SK-N-SH (cell line): Measurements from ENCODE around the gene RRM2. TPM values are rescaled to one million over a fixed set of nuclear protein-coding genes. Genes with fewer than 3 reads are reported as not detected.

Experiments used
- CTCF ChIA-PET: fragments of 300-600, 350-600 bp; formaldehyde crosslinking; extraction: SDS; loops from one replicate; lab custom pipeline; 2021; lab: Yijun Ruan, JAX
- POLR2A ChIA-PET: fragments of 350-600 bp; sonication (Branson Sonifier 250); formaldehyde crosslinking; extraction: SDS; loops from one replicate; lab custom pipeline; 2020; ENCODE audit warnings: antibody characterized with exemption, inconsistent platforms; lab: Yijun Ruan, JAX
- DNase-seq: peaks from one replicate; pipeline ENCODE4 v3.0.0; 2012
- H2AFZ ChIP-seq: fragments of 200-600 bp; sonication (generic); 2 replicates; pipeline ENCODE4 v1.8.1; 2016; ENCODE audit warnings: antibody characterized with exemption, mild to moderate bottlenecking, low read depth
- H3F3A ChIP-seq: fragments of 200-600 bp; sonication (generic); replicated peaks from 2 replicates; pipeline ENCODE3; 2016; ENCODE audit warnings: antibody characterized with exemption, mild to moderate bottlenecking; ENCODE audit not compliant: insufficient read depth
- H3K27ac ChIP-seq, 2 experiments: fragments of 200-500 bp in 1 of 2; fragments of 200-600 bp in 1 of 2; sonication (Bioruptor generic) in 1 of 2; sonication (generic), shearing (Covaris generic) in 1 of 2; 2 replicates each; pipeline versions ENCODE4 v1.5.1 to v1.6.1; 2014 to 2016; ENCODE audit warnings: low read depth in 2 of 2, inconsistent platforms in 1 of 2, low read length in 1 of 2, mild to moderate bottlenecking in 1 of 2, mixed read lengths in 1 of 2
- H3K27me3 ChIP-seq: fragments of 200-600 bp; sonication (generic), shearing (Covaris generic); 2 replicates; pipeline ENCODE4 v1.6.1; 2016; ENCODE audit warnings: mixed run types; ENCODE audit not compliant: insufficient read depth
- H3K36me3 ChIP-seq, 2 experiments: fragments of 200-500 bp in 1 of 2; fragments of 200-600 bp in 1 of 2; sonication (Bioruptor generic) in 1 of 2; sonication (generic) in 1 of 2; replicated peaks in 1 of 2; 2 replicates each; pipeline versions ENCODE3 to v1.5.1; 2014 to 2016; ENCODE audit warnings: low read length in 1 of 2, mild to moderate bottlenecking in 1 of 2; ENCODE audit not compliant: insufficient read depth in 2 of 2, control insufficient read depth in 1 of 2
- H3K4me1 ChIP-seq, 2 experiments: fragments of 200-500 bp in 1 of 2; fragments of 200-600 bp in 1 of 2; sonication (Bioruptor generic) in 1 of 2; sonication (generic), shearing (Covaris generic) in 1 of 2; 2 replicates each; pipeline versions ENCODE4 v1.5.1 to v1.6.1; 2014 to 2016; ENCODE audit warnings: low read depth in 1 of 2, low read length in 1 of 2, mixed run types in 1 of 2; ENCODE audit not compliant: insufficient read depth in 2 of 2, control insufficient read depth in 1 of 2
- H3K4me2 ChIP-seq: fragments of 200-600 bp; sonication (generic), shearing (Covaris generic); 2 replicates; pipeline ENCODE4 v1.6.1; 2017; ENCODE audit warnings: mixed run types
- H3K4me3 ChIP-seq, 2 experiments: fragments of 200-500 bp in 1 of 2; fragments of 200-600 bp in 1 of 2; sonication (Bioruptor generic) in 1 of 2; sonication (generic), shearing (Covaris generic) in 1 of 2; 2 replicates each; pipeline versions ENCODE4 v1.5.1 to v1.8.1; 2014 to 2016; ENCODE audit warnings: low read depth in 2 of 2, inconsistent platforms in 1 of 2, low read length in 1 of 2, mild to moderate bottlenecking in 1 of 2, mixed read lengths in 1 of 2, moderate library complexity in 1 of 2
- H3K79me2 ChIP-seq: fragments of 200-600 bp; sonication (generic); 2 replicates; pipeline ENCODE4 v1.8.1; 2017; ENCODE audit warnings: mild to moderate bottlenecking; ENCODE audit not compliant: insufficient read depth
- H3K9ac ChIP-seq: fragments of 200-600 bp; sonication (generic); 2 replicates; pipeline ENCODE4 v1.6.1; 2017; ENCODE audit warnings: mixed run types
- H3K9me2 ChIP-seq: fragments of 200-600 bp; sonication (generic); 2 replicates; pipeline ENCODE4 v1.6.1; 2017; ENCODE audit warnings: mixed run types
- H3K9me3 ChIP-seq: fragments of 200-600 bp; sonication (generic); 2 replicates; pipeline ENCODE4 v1.6.1; 2017; ENCODE audit warnings: mixed run types, mild to moderate bottlenecking, moderate library complexity
- H4K20me1 ChIP-seq: fragments of 200-600 bp; sonication (generic); 2 replicates; pipeline ENCODE4 v1.6.1; 2017; ENCODE audit warnings: mild to moderate bottlenecking, mixed run types; ENCODE audit not compliant: insufficient read depth
- ELF1 ChIP-seq: IDR thresholded peaks from 2 replicates; pipeline ENCODE4 v1.4.0; 2012
- FOSL2 ChIP-seq: IDR thresholded peaks from 2 replicates; pipeline ENCODE4 v1.4.0; 2012; ENCODE audit warnings: low read depth, mild to moderate bottlenecking, moderate library complexity, borderline replicate concordance
- GABPA ChIP-seq: IDR thresholded peaks from 2 replicates; pipeline ENCODE4 v1.4.0; 2012; ENCODE audit warnings: low read depth, mild to moderate bottlenecking
- GATA2 ChIP-seq: sonication (generic); formaldehyde crosslinking; IDR thresholded peaks from 2 replicates; pipeline ENCODE4 v1.5.0; 2020; ENCODE audit warnings: mild to moderate bottlenecking, missing genetic modification reagents
- MEF2A ChIP-seq: IDR thresholded peaks from 2 replicates; pipeline ENCODE4 v1.4.0; 2012; ENCODE audit warnings: low read depth, borderline replicate concordance
- MXI1 ChIP-seq: IDR thresholded peaks from 2 replicates; pipeline ENCODE4 v1.6.1; 2012; ENCODE audit warnings: mild to moderate bottlenecking, low read depth, low read length, improper control_type of control experiment
- NFIC ChIP-seq: IDR thresholded peaks from 2 replicates; pipeline ENCODE4 v1.4.0; 2012; ENCODE audit warnings: borderline replicate concordance
- PBX3 ChIP-seq: IDR thresholded peaks from 2 replicates; pipeline ENCODE4; 2012
- POLR2AphosphoS5 ChIP-seq: IDR thresholded peaks from 2 replicates; pipeline ENCODE4 v1.6.1; 2012; ENCODE audit warnings: low read depth, low read length
- RCOR1 ChIP-seq: fragments of 150-350 bp; IDR thresholded peaks from 2 replicates; pipeline ENCODE4 v1.6.1; 2017; ENCODE audit warnings: antibody characterized with exemption, low read length
- RFX5 ChIP-seq: IDR thresholded peaks from 2 replicates; pipeline ENCODE4 v1.6.1; 2012; ENCODE audit warnings: mild to moderate bottlenecking, improper control_type of control experiment, low read length
- SMC3 ChIP-seq: IDR thresholded peaks from 2 replicates; pipeline ENCODE4 v1.6.1; 2012; ENCODE audit warnings: low read depth, low read length, improper control_type of control experiment
- TCF12 ChIP-seq: IDR thresholded peaks from 2 replicates; pipeline ENCODE4 v1.4.0; 2012
- USF1 ChIP-seq: IDR thresholded peaks from 2 replicates; pipeline ENCODE4 v1.4.0; 2012; ENCODE audit warnings: low read depth, borderline replicate concordance
- YY1 ChIP-seq: IDR thresholded peaks from 2 replicates; pipeline ENCODE4 v1.4.0; 2012; ENCODE audit warnings: low read depth, mild to moderate bottlenecking
- WGBS: methylation state at CpG from one replicate; pipeline ENCODE4 v1.1.6; 2017; ENCODE audit warnings: low lambda C conversion rate; 5-methylcytosine and 5-hydroxymethylcytosine counted together
- polyA plus RNA-seq, 3 experiments: library from polyadenylated mRNA; depleted of rRNA; stranded (reverse); fragments of >200 nt; gene quantifications; 2 replicates each; pipeline ENCODE4 v1.2.3, GENCODE V29; 2012
- TF ChIP-seq, protein P1 (sequence below): fragments of 150-350 bp; IDR thresholded peaks from 2 replicates; pipeline ENCODE4 v1.6.1; 2017; ENCODE audit warnings: antibody characterized with exemption, low read length, low read depth, borderline replicate concordance

The RRM2 gene
- polyA plus RNA-seq, 1 of the 3 experiments (the other 2 are of a cell fraction): 38.9 TPM

- Histone ChIP-seq H3F3A (peaks cover 4% of the 10 kb centered on the region), H3K27me3 (peaks cover 47% of the 10 kb centered on the region), H4K20me1 (no peaks in the 10 kb centered on the region), H3K4me2 (no peak overlapping the region), H3K9ac (no peak overlapping the region), H3K4me1 (peaks cover 0 to 2% of the 10 kb centered on the region in 2 experiments; a peak in 1 of 4 replicates), H3K9me3 (no peaks in the 10 kb centered on the region)
- TF ChIP-seq MEF2A: no peak
- TF ChIP-seq RFX5: no peak
- TF ChIP-seq FOSL2: no peak
- TF ChIP-seq ELF1: no peak
- no peak for TF ChIP-seq RCOR1
- TF ChIP-seq, protein P1, sequence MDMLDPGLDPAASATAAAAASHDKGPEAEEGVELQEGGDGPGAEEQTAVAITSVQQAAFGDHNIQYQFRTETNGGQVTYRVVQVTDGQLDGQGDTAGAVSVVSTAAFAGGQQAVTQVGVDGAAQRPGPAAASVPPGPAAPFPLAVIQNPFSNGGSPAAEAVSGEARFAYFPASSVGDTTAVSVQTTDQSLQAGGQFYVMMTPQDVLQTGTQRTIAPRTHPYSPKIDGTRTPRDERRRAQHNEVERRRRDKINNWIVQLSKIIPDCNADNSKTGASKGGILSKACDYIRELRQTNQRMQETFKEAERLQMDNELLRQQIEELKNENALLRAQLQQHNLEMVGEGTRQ: no peak
- no peak for TF ChIP-seq GABPA
- no peak for TF ChIP-seq USF1
- TF ChIP-seq MXI1: no peak
- TF ChIP-seq YY1: no peak
- no peak for TF ChIP-seq SMC3
- TF ChIP-seq POLR2AphosphoS5: no peak
- TF ChIP-seq, all 33 proteins: peak for 0
- no peak overlapping the region for H2AFZ ChIP-seq
- no peak overlapping the region for H3K27ac ChIP-seq
- no peaks in the 10 kb centered on the region for H3K36me3 ChIP-seq
- H3K79me2 ChIP-seq: no peaks in the 10 kb centered on the region
- CTCF ChIA-PET: interaction anchor here (1.0 to 28.7 kb wide), 7 partner anchors 9 to 359 kb away, joined by 3 to 946 read pairs (median 125); partner anchors contain the start of genes CYS1 and RRM2
- H3K4me3 ChIP-seq: no peak overlapping the region
- no peak for DNase-seq
- POLR2A ChIA-PET: no interaction called here
- no peaks in the 10 kb centered on the region for H3K9me2 ChIP-seq
- WGBS: 69% methylated on average over 5 of the region's 5 CpGs
These were observed 45.5 kb upstream of the RRM2 start for GRCh38 chr2:10076988-10077527.

GRCh38 chr2:10078001-10078400 is 44.5 kb upstream of the RRM2 start:
- Histone ChIP-seq H3K4me1 (no peaks in the 10 kb centered on the region; a peak in 1 of 4 replicates), H4K20me1 (no peaks in the 10 kb centered on the region), H3K4me2 (no peak overlapping the region), H3K9me3 (no peaks in the 10 kb centered on the region), H3K27ac (no peak overlapping the region), H3K79me2 (no peaks in the 10 kb centered on the region), H3K9ac (no peak overlapping the region), H3K9me2 (no peaks in the 10 kb centered on the region), H3K36me3 (no peaks in the 10 kb centered on the region), H3K4me3 (no peak overlapping the region), H2AFZ (no peak overlapping the region), H3F3A (peaks cover 6% of the 10 kb centered on the region), H3K27me3 (peaks cover 55% of the 10 kb centered on the region)
- no peak for DNase-seq
- POLR2A ChIA-PET: no interaction called here
- CTCF ChIA-PET: interaction anchor here (1.1 to 36.2 kb wide), 9 partner anchors 1 to 359 kb away, joined by 3 to 946 read pairs (median 10); partner anchors contain the start of genes CYS1 and RRM2
- WGBS: 82% methylated on average over 7 of the region's 7 CpGs
- no peak for TF ChIP-seq GATA2 (CRISPR knock-in tag)
- TF ChIP-seq PBX3: no peak
- TF ChIP-seq TCF12: no peak
- no peak for TF ChIP-seq NFIC
